ENCODE measurements around the gene ADAMTSL3.

GRCh38 chr15:84001037-84001436, 347.1 kb downstream of the ADAMTSL3 start:
- no peak for TF ChIP-seq POLR2AphosphoS5 (IDR thresholded peaks at IDR 0.05; ENCODE audit: low read depth, low read length)
- no peak for TF ChIP-seq TAF1 (IDR thresholded peaks at IDR 0.05; ENCODE audit: borderline replicate concordance, insufficient read depth, low read length)
- TF ChIP-seq, protein P1, sequence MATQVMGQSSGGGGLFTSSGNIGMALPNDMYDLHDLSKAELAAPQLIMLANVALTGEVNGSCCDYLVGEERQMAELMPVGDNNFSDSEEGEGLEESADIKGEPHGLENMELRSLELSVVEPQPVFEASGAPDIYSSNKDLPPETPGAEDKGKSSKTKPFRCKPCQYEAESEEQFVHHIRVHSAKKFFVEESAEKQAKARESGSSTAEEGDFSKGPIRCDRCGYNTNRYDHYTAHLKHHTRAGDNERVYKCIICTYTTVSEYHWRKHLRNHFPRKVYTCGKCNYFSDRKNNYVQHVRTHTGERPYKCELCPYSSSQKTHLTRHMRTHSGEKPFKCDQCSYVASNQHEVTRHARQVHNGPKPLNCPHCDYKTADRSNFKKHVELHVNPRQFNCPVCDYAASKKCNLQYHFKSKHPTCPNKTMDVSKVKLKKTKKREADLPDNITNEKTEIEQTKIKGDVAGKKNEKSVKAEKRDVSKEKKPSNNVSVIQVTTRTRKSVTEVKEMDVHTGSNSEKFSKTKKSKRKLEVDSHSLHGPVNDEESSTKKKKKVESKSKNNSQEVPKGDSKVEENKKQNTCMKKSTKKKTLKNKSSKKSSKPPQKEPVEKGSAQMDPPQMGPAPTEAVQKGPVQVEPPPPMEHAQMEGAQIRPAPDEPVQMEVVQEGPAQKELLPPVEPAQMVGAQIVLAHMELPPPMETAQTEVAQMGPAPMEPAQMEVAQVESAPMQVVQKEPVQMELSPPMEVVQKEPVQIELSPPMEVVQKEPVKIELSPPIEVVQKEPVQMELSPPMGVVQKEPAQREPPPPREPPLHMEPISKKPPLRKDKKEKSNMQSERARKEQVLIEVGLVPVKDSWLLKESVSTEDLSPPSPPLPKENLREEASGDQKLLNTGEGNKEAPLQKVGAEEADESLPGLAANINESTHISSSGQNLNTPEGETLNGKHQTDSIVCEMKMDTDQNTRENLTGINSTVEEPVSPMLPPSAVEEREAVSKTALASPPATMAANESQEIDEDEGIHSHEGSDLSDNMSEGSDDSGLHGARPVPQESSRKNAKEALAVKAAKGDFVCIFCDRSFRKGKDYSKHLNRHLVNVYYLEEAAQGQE (IDR thresholded peaks at IDR 0.05; ENCODE audit: insufficient read depth in 1 of 2, low read depth in 2 of 2, low read length in 2 of 2), result no peak

All from PFSK-1 (cell line).